Effector memory CD8-positive, alpha-beta T cell (primary cell): ENCODE measurements around the gene PTK7.

ENCODE experiments used
- ATAC-seq: fragments of 150-1000 bp; cut with Tn5 transposase; replicated peaks from 2 replicates; pipeline ENCODE4 v1.10.0; 2021; ENCODE audit warnings: mild to moderate bottlenecking, moderate library complexity
- DNase-seq, 3 experiments: peaks; one replicate each; pipeline ENCODE4 v3.0.0; 2021
- H3K27ac Mint-ChIP-seq, 2 donors: one replicate each; pipeline ENCODE4 v1.8.0; 2022; ENCODE audit warnings: mild to moderate bottlenecking in 2 of 2, mixed read lengths in 2 of 2, moderate library complexity in 2 of 2
- H3K27me3 Mint-ChIP-seq, 2 donors: one replicate each; pipeline ENCODE4 v1.8.0; 2022; ENCODE audit warnings: mixed read lengths in 2 of 2
- H3K36me3 Mint-ChIP-seq: one replicate; pipeline ENCODE4 v1.8.0; 2022; ENCODE audit warnings: mild to moderate bottlenecking, moderate library complexity, mixed read lengths; ENCODE audit not compliant: insufficient read depth
- H3K4me1 Mint-ChIP-seq, 2 donors: one replicate each; pipeline ENCODE4 v1.8.0; 2022; ENCODE audit warnings: low read depth in 2 of 2, mixed read lengths in 2 of 2
- H3K4me3 Mint-ChIP-seq, 2 donors: one replicate each; pipeline ENCODE4 v1.8.0; 2022; ENCODE audit warnings: mild to moderate bottlenecking in 2 of 2, mixed read lengths in 2 of 2, moderate library complexity in 2 of 2
- H3K9me3 Mint-ChIP-seq, 2 donors: one replicate each; pipeline ENCODE4 v1.8.0; 2022; ENCODE audit warnings: mixed read lengths in 2 of 2

PTK7 gene

GRCh38 chr6:43170931-43171706, 95.0 kb downstream of the PTK7 start, which contains the start of gene SRF:
Gene SRF (plus strand): TSS chr6:43171269. CDS start chr6:43171657, 388 bp downstream.
- no peaks in the 10 kb centered on the region for H3K27me3 Mint-ChIP-seq
- H3K9me3 Mint-ChIP-seq = no peaks in the 10 kb centered on the region
- peaks cover 43% of the 10 kb centered on the region for H3K36me3 Mint-ChIP-seq
- ATAC-seq (peak; percentile 74), DNase-seq (peak; percentile 99 to 100 (median 99))
- H3K4me1 Mint-ChIP-seq = peaks cover 27 to 40% of the 10 kb centered on the region in 2 donors
- peak within 1 kb of the TSS; percentile 89 to 96 for H3K27ac Mint-ChIP-seq
- peak within 1 kb of the TSS; percentile 87 to 88 for H3K4me3 Mint-ChIP-seq

GRCh38 chr6:43171707-43172103, 95.6 kb downstream of the PTK7 start:
- peaks cover 27 to 42% of the 10 kb centered on the region in 2 donors for H3K4me1 Mint-ChIP-seq
- ATAC-seq (peak; percentile 5), DNase-seq (peak; percentile 29 to 44 (median 38))

GRCh38 chr6:43172104-43173007, 96.2 kb downstream of the PTK7 start:
- Mint-ChIP-seq H3K4me3 (peak overlapping the region; percentile 87 to 88), H3K27ac (peak overlapping the region; percentile 89 to 96), H3K27me3 (no peaks in the 10 kb centered on the region), H3K4me1 (peaks cover 27 to 42% of the 10 kb centered on the region in 2 donors), H3K36me3 (peaks cover 54% of the 10 kb centered on the region), H3K9me3 (no peaks in the 10 kb centered on the region)
- DNase-seq (peak; percentile 17 to 26 (median 19)), ATAC-seq (no peak)

More at GRCh38 chr6:43171707-43172103, 95.6 kb downstream of the PTK7 start:
- Mint-ChIP-seq H3K27ac (peak overlapping the region; percentile 89 to 96), H3K36me3 (peaks cover 49% of the 10 kb centered on the region), H3K9me3 (no peaks in the 10 kb centered on the region), H3K27me3 (no peaks in the 10 kb centered on the region), H3K4me3 (peak overlapping the region; percentile 87 to 88)

- peaks cover 59% of the 10 kb centered on the region for H3K36me3 Mint-ChIP-seq
- H3K9me3 Mint-ChIP-seq = no peaks in the 10 kb centered on the region
- H3K27me3 Mint-ChIP-seq = no peaks in the 10 kb centered on the region
- DNase-seq (peak; percentile 12 to 42 (median 18)), ATAC-seq (no peak)
- peak overlapping the region; percentile 87 to 88 for H3K4me3 Mint-ChIP-seq
- peaks cover 27 to 42% of the 10 kb centered on the region in 2 donors for H3K4me1 Mint-ChIP-seq
- H3K27ac Mint-ChIP-seq = peak overlapping the region; percentile 89 to 96
Observed at GRCh38 chr6:43173591-43174262, 97.6 kb downstream of the PTK7 start.

- peaks cover 27 to 42% of the 10 kb centered on the region in 2 donors for H3K4me1 Mint-ChIP-seq
Observed at GRCh38 chr6:43174263-43175112, 98.4 kb downstream of the PTK7 start.

GRCh38 chr6:43175676-43176422, 99.7 kb downstream of the PTK7 start:
- Mint-ChIP-seq H3K4me1 (peaks cover 25 to 35% of the 10 kb centered on the region in 2 donors), H3K4me3 (no peak overlapping the region), H3K27me3 (no peaks in the 10 kb centered on the region), H3K9me3 (no peaks in the 10 kb centered on the region), H3K27ac (peak overlapping the region; percentile 89 to 96), H3K36me3 (peaks cover 60% of the 10 kb centered on the region)
- DNase-seq (no peak), ATAC-seq (no peak)

More at GRCh38 chr6:43174263-43175112, 98.4 kb downstream of the PTK7 start:
- H3K9me3 Mint-ChIP-seq = no peaks in the 10 kb centered on the region
- H3K4me3 Mint-ChIP-seq = peak overlapping the region; percentile 87 to 88
- peak overlapping the region; percentile 89 to 96 for H3K27ac Mint-ChIP-seq
- H3K36me3 Mint-ChIP-seq = peaks cover 65% of the 10 kb centered on the region
- no peaks in the 10 kb centered on the region for H3K27me3 Mint-ChIP-seq
- ATAC-seq (peak; percentile 61), DNase-seq (peak; percentile 84 to 87 (median 86))

GRCh38 chr6:43176423-43176786, 100.3 kb downstream of the PTK7 start:
- peaks cover 54% of the 10 kb centered on the region for H3K36me3 Mint-ChIP-seq
- DNase-seq (no peak), ATAC-seq (no peak)
- peaks cover 29 to 33% of the 10 kb centered on the region in 2 donors for H3K4me1 Mint-ChIP-seq
- H3K27me3 Mint-ChIP-seq = no peaks in the 10 kb centered on the region
- no peak overlapping the region for H3K4me3 Mint-ChIP-seq
- H3K27ac Mint-ChIP-seq = peak overlapping the region; percentile 89 to 96
- H3K9me3 Mint-ChIP-seq = no peaks in the 10 kb centered on the region

- Mint-ChIP-seq H3K4me3 (no peak overlapping the region), H3K27me3 (no peaks in the 10 kb centered on the region), H3K27ac (peak overlapping the region in 1 of 2 donors; percentile 55), H3K4me1 (peaks cover 34 to 37% of the 10 kb centered on the region in 2 donors), H3K36me3 (peaks cover 43% of the 10 kb centered on the region), H3K9me3 (no peaks in the 10 kb centered on the region)
- no peak for DNase-seq
- no peak for ATAC-seq
Observed at GRCh38 chr6:43178150-43178549, 102.0 kb downstream of the PTK7 start.

GRCh38 chr6:43178951-43179830, 103.1 kb downstream of the PTK7 start:
- no peak for DNase-seq
- peaks cover 34% of the 10 kb centered on the region for H3K36me3 Mint-ChIP-seq
- peak overlapping the region in 1 of 2 donors; percentile 55 for H3K27ac Mint-ChIP-seq
- no peaks in the 10 kb centered on the region for H3K9me3 Mint-ChIP-seq
- no peak for ATAC-seq
- H3K4me3 Mint-ChIP-seq = no peak overlapping the region
- peaks cover 36 to 37% of the 10 kb centered on the region in 2 donors for H3K4me1 Mint-ChIP-seq
- H3K27me3 Mint-ChIP-seq = no peaks in the 10 kb centered on the region

GRCh38 chr6:43180058-43180457, 103.9 kb downstream of the PTK7 start:
- Mint-ChIP-seq H3K4me3 (no peak overlapping the region), H3K36me3 (peaks cover 26% of the 10 kb centered on the region), H3K27ac (no peak overlapping the region), H3K27me3 (no peaks in the 10 kb centered on the region), H3K4me1 (peaks cover 32 to 42% of the 10 kb centered on the region in 2 donors), H3K9me3 (no peaks in the 10 kb centered on the region)
- DNase-seq (no peak), ATAC-seq (no peak)

- no peak for DNase-seq
- Mint-ChIP-seq H3K4me1 (peaks cover 32 to 46% of the 10 kb centered on the region in 2 donors), H3K4me3 (peak overlapping the region; percentile 82 to 92)
Observed at GRCh38 chr6:43180985-43181384, 104.9 kb downstream of the PTK7 start.

More at GRCh38 chr6:43180985-43181384, 104.9 kb downstream of the PTK7 start:
- no peaks in the 10 kb centered on the region for H3K27me3 Mint-ChIP-seq
- peaks cover 30% of the 10 kb centered on the region for H3K36me3 Mint-ChIP-seq
- no peaks in the 10 kb centered on the region for H3K9me3 Mint-ChIP-seq
- ATAC-seq = no peak
- peak overlapping the region; percentile 67 to 90 for H3K27ac Mint-ChIP-seq
